NCI-H2171 treated with DMSO at 0.1 percent for 48 hours (cell line): ENCODE measurements around the gene PMEPA1.

Experiments
- DNase-seq: peaks from one replicate; lab custom pipeline; 2025; lab: John Stamatoyannopoulos, UW

PMEPA1 gene

DNA sequence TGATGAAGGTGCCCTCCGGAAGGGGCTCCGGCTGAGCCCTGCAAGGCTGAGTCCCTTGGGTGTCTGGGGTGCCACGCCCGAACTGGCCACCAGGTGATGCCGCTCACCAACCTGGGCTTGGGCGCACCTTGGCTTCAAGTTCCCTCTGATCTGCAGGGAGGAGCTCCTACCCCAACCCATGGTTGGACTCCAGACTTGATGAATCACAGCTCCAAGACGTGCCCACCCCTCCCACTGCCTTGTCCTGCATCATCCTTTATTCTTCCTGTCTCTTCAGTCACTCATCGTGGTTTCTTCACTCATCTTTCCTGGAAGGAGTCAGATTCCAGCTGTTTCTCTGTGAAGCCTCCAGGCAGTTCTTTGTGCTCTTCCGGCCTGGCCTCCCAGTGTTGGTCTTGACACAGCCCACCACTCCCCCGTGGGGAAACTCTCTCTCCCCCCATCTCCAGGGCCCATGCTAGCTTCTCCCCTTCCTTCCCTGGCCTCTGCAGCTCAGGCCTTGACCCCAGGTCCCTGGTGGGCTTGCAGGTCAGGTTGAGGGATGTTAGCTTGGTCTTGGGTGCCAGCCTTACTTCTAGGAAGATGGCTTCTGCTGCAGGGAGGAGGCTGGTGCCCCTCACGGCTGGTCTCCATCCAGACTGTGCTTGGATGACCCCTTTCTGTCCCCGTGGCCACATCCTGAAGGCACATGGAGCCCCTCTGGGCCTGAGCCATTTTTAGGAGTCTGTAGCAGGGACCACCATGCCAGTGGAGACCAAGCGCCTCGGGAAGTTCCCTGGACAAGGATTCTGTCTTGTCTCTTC, 87.0 kb downstream of the PMEPA1 start:
- peak; percentile 63 for DNase-seq

DNA sequence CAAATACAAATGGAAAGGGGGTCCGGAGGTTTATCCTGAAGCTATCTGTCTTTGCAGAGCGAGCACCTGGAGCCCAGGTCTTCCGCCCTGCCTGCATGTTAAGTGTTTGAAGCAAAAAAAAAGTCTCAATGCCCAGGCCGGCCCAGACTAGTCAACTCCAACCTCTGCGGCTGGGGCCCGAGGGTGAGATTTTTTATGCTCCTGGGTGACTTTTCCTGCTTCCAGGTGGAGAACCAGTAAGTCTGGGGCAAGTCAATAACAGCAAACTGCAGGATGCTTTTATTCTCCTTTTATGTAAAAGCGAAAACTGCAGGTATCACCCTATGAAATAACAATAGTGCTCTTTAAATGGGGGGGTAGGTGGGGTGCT, 87.6 kb downstream of the PMEPA1 start:
- no peak for DNase-seq

DNA sequence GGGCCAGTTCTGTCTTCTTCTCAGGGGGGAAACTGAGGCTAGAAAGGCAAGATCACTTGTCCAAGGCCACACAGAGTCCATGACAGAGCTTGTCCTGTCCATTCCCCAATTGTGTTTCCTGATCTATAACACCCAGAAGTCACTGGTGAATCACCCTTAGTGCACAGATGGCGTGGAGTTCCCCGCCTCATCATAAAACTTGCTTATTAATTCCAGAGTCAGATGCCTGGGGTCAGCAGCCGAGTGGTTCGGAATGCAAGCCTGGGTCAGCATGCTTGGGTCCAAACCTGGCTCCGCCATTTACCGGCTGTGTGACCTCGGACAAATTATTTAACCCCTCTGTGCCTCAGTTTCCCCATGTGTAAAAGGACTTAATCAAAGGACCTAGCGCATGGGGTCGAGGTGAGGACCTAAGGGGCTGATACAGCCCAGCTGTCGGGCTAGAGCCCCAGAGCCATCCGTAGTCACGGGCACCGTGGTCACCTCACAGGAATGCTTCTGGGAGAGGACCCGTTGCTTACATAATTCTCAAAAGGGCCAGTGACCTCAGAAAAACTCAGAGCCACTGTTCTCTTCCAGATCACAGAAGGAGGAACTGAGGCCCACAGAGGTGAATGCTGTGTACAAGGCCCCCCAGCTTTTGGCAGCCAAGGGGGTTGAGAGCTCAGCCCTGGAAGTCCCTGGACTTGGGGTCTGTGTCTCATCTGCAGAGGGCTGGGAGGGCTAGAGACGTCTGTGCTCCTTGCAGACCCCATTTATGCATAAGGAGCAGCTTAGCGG, 88.2 kb downstream of the PMEPA1 start:
- DNase-seq = no peak

DNA sequence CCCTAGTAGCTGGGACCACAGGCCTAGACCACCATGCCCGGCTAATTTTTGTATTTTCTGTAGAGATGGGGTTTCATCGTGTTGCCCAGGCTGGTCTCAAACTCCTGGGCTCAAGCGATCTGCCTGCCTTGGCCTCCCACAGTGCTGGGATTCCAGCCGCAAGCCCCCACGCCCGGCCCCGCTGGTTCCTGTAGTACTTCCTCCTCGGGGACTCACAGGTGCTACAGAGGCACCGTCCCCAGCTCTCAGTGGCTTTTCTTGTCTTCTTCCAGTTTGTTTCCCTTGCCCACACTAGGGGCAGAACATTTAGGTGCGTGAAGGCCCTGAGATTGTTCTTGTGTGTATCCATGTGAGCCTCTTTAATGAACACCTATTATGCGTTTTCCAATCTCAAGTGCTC, 88.8 kb downstream of the PMEPA1 start:
- no peak for DNase-seq

DNA sequence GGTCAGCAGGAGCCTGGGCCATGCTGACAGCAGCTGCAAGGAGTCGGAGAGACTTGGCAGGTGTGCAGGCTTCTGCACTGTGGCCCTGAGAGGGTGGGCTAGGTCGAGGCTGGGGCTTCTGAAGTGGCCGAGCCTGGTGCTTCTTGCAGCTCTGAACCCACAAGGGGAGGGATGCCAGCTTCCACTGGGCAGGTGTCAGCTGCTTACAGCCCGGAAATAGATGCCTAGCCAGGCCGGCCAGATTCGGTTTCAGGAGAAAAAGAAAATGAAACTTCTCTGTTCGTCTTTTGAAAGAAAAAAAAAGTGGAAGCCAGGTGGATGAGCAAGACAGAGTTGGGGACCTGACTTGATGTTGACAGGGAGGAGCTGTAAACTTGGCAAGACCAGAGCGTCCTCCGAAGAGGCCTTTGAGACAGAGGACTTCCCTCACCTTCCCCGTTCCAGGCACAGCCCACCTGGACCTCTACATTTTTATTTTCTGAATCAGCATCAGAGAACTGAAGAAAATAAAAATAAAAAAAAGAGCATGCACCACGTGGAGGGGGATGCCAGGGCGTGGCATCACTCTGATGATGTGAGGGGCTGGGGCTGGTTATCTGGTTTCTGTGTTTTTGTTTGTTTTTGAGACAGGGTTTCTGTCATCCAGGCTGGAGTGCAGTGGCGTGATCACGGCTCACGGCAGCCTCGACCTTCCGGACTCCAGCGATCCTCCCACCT, 89.4 kb downstream of the PMEPA1 start, which contains the start of gene ZBP1:
TSS of gene ZBP1 (minus strand) at position 153 of the 717 bp plus-strand sequence. CDS start at position 22, 131 bp downstream.
- DNase-seq = no peak

DNA sequence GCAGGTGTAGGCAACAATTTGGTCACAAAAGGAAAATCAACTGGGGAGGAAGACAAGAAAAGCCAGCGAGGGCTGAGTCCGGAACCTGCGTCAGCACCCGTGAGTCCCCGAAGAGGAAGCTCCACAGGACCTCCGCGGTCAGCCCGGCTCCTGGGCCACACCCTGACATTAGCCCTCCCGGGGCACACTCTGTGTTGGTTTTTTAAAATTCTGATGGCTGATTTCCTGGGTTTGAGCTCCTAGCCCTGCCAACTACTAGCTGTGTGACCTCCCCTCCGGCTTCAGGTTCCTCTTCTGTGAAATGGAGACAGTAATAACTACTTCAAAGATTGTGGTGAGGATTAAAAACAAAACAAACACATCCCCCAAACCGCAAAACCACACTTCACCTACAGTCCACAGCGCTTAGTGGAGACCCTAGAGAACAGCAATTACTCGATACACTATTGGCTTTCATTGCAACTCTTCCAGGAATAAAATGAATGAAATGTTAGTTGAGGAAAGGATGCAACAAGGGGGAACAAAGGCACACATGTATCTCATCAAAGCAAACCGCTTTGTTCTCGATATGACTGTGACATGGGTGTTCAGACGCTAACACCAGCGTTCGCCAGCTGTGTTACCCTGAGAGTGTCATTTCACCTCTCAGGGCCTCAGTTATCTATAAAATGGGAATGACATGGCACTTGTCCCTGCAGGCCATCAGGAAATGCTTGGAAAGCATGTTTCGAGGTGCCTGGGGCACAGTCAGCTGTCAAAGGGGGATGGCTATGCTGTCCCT, 90.6 kb downstream of the PMEPA1 start:
- DNase-seq = no peak

DNA sequence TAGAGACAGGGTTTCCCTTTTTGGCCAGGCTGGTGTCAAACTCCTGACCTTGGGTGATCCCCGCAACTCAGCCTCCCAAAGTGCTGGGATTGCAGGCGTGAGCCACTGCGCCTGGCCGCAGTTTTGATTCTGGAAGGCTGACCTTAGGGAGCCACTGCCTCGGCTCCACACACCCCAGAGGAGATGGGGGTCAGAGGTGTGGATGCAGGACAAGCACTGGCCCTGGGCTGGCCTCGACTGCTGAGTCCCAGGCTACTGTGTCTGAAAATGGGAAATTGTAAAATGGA, 91.1 kb downstream of the PMEPA1 start:
- DNase-seq = no peak

DNA sequence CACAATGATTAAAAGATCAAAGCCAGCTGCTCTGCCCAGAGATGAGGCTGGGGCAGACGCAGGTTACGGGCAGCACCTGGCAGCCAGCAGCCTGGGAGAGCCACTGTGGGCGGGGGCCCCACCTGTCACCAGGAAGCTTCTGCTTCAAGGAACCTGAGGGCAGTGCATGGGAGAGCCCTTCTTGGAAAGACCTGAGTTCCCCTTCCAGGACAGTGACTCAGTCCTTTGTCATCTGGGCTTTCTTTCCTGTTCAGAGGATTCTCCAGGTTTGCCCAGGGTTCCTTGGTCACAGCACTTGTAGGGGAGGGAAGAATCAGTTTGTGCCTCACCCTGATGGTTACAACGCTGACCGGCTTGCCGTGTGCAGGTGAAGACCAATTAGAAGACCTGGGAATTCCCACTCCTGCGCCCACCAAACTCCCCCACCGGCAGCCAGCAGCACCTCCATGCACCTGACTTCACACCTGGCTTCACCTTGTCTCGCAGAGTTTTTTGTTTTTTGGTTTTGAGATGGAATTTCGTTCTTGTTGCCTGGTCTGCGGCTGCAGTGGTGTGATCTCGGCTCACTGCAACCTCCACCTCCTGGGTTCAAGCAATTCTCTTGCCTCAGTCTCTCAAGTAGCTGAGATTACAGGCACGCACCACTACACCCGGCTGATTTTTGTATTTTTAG, 91.6 kb downstream of the PMEPA1 start:
- DNase-seq = peak; percentile 78

DNA sequence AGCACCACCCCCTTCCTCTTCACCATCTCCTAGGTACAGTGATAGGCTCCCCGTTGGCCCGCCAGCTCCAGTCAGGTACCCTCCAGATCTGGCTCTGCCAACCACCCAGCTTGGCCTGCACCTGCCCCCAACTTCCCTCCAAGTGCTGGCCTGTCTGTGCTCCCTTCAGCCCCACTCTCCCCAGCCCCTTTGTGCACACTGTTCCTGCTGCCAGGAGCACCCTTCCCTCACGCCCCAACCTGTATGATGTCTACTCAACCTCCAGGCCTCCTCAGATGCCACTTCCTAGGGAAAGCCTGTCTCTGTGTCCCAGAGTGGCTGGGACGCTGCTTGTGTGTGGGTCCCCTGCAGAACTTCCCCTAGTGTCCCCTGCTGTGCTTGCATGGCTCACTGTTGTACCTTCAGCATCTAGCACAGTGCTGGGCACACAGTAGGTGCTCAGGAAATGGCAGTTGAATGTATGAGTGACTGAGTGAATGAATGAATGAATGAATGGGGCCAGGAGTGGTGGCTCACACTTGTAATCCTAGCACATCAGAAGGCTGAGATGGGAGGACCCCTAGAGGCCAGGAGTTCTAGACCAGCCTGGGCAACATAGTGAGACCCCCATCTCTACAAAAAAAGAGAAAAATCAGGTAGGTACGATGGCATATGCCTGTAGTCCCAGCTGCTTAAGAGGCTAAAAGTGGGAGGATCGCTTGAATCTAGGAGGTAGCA, 92.6 kb downstream of the PMEPA1 start:
- DNase-seq = no peak

DNA sequence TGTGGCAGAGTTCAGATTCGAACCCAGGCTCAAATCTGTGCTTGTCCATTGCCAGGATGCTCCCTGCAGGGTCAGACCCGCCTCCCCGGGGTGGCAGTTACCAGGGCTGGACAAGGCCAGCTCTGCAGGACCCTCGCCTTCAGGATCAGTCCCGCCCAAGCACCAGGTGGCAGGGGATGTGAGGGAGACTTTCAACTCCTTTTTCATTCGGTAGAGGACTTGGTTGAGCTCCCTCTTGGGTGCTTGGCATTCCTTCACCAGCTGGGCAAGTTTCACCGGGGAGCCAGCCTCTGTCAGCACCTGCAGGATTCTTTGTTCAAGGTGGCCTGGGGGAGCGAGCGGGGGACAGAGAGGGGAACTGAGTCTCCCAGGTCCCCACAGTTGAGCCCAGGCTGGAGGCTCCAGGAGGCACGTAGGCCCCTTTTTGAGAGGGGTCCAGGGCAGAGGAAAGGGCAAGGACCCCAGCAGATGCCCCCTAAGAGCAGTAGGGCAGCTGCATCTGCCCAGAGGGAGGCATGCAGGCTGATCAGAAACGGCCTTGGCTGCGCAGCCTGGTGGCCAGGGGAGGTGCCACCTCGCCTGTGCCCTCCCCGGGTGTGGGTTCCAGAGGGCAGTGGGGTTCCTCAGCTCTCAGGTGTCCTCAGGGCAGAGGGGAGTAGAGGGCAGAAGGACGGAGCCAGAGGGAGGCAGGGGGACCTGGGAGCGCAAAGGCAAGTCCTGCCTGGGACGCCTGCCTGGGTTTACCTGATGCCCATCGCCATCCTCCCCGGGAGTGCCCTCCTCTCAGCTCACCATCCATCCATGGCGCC, 93.5 kb downstream of the PMEPA1 start:
- no peak for DNase-seq

DNA sequence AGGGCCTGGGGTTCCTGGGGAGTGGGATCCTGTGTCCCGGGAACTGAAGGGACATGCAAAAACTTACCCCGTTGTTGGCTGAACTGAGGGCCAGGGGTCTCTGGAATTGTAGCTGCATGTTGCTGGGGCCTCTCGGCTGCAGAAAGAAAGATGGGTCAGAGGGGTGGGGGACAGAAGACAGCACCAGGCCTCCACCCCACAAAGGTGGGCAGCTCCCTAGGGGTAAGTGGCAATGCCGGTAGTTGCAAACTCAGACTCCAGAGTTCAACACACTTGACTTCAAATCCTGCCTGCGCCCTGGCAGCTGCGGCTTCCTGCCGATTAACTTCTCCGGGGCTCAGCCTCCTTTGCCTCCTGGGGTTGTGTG, 94.4 kb downstream of the PMEPA1 start:
- DNase-seq = no peak

DNA sequence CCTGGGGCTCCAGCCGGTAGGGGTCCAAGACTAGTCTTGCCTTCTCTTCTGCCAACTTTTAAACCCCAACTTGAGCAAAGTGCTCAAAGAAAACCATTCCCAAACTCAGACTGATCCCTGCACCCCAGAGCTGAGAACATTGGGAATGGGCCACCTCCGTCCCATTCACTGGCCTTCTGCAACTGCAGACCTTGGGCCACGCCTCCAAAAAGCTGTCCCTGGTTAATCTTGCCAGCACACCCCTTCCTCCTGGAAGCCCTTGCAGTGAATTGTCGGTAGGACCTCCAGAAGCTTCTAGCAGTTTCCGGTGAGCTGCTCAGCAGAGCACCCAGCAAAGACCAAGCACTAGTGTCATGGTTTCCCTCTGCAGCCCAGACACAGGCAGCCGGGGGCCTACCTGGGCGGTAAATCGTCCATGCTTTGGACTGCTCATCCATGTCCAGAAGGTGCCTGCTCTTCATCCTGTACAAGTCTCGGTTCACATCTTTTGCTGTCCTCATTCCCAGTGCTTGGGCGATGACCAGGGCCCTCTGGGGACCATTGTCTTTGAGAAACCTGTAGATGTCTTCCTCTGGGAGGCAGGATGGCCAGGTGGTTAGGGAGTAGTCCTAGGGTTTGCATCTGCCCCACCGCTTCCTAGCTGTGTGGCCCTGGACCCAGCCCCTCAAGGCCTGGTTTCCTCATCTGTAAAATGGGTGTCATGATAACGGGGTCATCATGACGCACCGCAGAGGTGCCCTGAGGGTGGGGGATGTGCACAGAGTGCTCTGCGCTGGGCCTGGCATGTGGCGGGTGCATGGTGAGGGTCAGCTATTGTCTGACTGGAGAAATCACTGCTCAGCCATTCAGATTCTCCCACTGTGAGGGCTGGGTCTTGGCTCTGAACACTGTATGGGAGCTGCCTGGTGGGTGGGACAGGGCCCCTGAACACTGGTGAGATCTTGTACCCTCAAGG, 95.0 kb downstream of the PMEPA1 start:
- DNase-seq = no peak

DNA sequence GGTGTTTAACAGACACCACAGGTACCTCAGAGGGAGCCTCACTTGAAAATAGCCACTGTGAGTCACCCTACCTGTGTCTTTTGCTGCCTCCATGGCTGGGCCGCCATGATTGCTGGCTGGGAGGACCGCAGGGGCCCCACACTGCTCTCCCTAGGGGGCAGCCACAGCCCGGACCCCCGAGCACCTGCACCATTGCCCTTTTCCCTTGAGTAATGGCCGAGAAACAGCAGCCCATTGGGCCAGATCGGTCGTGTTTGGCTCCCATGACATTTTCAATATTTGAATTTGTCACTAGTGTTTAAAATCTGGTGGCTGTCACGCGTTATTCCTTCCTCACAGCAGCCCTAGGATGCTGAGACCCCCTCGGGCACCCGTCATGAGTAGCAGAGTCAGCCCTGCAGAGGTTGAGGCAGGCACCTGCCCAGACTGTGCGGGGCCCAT, 96.3 kb downstream of the PMEPA1 start:
- no peak for DNase-seq

DNA sequence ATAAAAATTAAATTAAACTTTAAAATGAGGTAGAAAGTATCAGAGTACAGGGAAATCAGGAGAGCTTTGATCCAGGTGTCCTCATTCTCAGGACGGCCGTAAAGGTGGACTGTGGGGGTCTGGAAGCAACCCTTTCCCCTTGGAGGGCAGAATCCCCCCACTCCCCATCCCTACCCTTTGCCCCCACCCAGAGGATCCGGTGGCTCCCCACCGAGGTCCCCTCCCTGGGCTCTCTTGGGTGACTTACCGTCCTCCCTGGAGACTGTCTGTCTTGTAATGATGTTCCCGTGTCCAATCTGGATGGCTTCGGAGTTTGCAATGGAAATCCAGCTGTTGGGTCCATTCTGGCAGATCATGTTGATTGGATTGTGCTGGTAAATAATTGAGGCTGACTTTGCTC, 96.9 kb downstream of the PMEPA1 start:
- DNase-seq = no peak

DNA sequence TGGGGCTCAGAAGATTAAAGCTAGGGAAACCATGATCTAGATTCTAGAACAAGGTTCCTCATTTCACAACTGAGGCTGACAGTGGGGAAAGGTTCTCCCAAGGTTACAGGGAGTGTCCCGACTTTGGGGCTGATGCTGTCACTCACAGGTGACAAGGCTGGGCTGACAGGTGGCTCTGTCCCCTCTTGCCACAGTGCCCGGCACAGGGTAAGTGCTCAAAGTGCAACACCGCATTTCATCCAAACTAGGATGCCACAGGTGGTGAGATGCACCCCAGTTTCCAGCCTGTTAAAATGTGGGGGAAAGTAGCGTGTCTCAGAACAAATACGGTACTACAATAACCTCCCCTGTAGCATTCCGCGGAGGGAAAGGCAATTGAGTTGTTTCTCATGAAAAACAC, 97.4 kb downstream of the PMEPA1 start:
- no peak for DNase-seq

DNA sequence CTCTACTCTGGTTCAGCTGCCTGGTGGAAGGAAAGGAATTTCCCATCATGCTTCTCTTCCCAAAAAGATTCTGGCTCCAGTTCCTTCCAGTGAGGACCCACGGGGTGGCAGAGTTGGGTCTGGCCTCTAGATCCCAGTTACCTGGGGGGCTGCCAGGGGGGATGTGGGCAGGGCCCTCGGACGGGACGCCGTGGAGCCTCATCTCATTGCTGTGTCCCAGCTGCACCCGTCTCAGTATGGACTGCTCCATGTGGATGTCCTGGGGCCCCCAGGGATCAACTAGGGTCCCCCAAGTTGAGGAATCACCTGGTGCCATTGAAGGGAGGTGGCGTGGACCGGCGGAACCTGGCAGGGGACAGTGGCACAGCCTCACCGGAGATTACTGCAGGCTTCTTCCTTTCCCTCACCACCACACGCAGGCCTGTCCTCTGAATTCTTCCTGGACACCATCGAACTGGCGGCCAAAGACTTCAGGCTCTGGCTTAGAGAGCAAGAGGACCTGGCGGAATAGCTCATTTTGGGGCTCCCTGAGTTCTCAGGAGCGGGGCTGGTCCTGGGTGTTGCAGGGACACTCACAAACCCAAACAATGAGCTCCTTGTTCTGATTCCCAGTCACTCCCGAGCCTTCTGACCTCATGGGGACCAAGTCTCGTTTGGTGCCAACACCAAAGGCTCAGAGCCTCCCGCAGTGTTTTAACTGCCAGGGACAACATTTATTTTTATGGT, 98.1 kb downstream of the PMEPA1 start:
- DNase-seq = no peak

DNA sequence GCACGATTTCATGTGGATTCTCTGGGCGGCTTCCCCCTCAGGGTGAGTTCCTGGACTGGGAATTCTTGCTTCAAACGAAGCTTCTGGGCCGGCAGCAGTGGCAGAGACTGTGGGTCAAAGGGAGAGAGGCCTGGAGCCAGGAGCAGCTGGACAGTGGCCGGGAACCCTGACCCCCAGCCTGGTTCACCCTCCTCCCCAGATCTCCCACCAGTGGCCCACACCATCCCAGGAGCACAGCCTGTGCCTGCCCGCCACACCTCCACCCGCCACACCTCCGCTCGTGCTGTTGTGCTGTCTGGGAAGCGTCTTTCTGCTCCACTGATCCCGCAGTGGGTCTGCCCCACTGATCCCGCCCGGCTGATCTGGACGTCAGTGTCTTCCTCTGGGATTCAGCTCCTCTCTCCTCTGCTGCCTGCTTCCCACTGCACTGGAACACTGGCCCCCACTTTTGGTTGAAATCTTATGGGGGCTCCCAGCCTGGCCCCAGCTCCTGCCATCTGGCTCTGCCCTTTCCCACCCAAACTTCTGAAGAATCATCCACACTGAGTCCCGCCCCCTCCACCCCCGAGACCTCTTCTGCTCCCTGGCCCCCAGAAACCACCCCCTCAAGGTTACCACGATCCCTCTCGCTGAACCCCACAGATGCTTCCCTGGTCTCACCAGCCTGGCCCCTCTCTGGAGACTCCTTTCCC, 99.4 kb downstream of the PMEPA1 start:
- DNase-seq = no peak

DNA sequence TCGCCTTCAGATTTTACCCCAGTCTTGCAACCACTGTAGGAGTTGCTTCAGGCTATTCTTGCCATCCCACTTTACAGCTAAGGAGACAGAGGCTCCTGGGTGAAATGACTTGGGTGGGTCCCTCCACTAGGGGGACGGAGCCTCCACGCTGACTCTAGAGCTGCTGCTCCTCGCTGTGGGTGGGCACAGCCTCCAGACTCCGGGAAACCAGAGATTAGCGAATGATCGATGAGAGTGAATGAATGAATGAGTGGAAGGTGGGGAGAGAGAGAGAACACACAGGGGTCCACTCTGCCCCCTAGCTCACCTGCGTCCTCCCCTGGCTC, 100.0 kb downstream of the PMEPA1 start:
- no peak for DNase-seq
